Activated naive CD8-positive, alpha-beta T cell treated with anti-CD3 and anti-CD28 coated beads, Interleukin-2, amount 10 ng/mL, durations not matched to agents 7 days and 5 days (primary cell): ENCODE measurements around the gene BCKDHB. TPM values are rescaled to one million over a fixed set of nuclear protein-coding genes. Genes with fewer than 3 reads are reported as not detected.
"Not testable (repeated sequence)": the region's sequence is repeated elsewhere in the genome, so short reads cannot be mapped to it uniquely, and the experiment has no call there.

Source experiments
- ATAC-seq: fragments of 150-1000 bp; cut with Tn5 transposase; one replicate; pipeline ENCODE4 v1.10.0; 2021; ENCODE audit warnings: low read depth, moderate library complexity
- POLR2A ChIA-PET: fragments of 350-600 bp; sonication (Branson Sonifier 250); formaldehyde crosslinking; loops from one replicate; lab custom pipeline; 2021; ENCODE audit warnings: antibody characterized with exemption; lab: Charles Lee
- DNase-seq: peaks from one replicate; pipeline ENCODE4 v3.0.0; 2021
- H3K27ac Mint-ChIP-seq: one replicate; pipeline ENCODE4 v1.8.0; 2022; ENCODE audit warnings: mild to moderate bottlenecking, mixed read lengths
- H3K27me3 Mint-ChIP-seq: one replicate; pipeline ENCODE4 v1.8.0; 2022; ENCODE audit warnings: mild to moderate bottlenecking, moderate library complexity, mixed read lengths
- H3K36me3 Mint-ChIP-seq: one replicate; pipeline ENCODE4 v1.8.0; 2021; ENCODE audit warnings: mild to moderate bottlenecking, mixed read lengths
- H3K4me1 Mint-ChIP-seq: one replicate; pipeline ENCODE4 v1.8.0; 2021; ENCODE audit warnings: mixed read lengths
- H3K4me3 Mint-ChIP-seq: one replicate; pipeline ENCODE4 v1.8.0; 2022; ENCODE audit warnings: mild to moderate bottlenecking, moderate library complexity, mixed read lengths
- H3K9me3 Mint-ChIP-seq: one replicate; pipeline ENCODE4 v1.8.0; 2021; ENCODE audit warnings: mixed read lengths
- total RNA-seq, 2 experiments: library from RNA; stranded (reverse); gene quantifications; one replicate each; pipeline ENCODE4 v1.2.3, GENCODE V29; 2021

The BCKDHB gene
- total RNA-seq, 2 experiments from 2014 or later: 18.8 to 20.6 TPM

DNA sequence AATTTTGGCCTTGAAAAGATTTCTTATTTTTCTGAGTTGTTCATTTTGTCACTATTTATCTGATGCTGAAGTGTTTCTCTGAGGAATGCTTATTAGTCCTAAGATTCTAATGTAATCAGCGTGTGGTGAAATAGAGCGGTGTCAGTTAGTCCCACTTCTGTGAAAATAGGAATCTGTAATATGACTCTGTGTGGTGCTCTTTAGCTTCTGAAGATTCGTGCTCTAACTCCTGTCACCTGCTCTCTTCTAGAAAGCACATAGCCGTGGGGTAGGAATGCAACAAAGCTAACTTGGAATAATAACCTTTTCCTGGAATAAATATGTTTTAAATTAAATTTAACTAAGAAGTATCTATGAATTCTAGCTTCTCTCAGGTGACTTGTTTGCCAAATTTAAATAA, 90.4 kb downstream of the BCKDHB start:
- H3K4me3 Mint-ChIP-seq: no peak overlapping the region
- H3K36me3 Mint-ChIP-seq: no peaks in the 10 kb centered on the region
- POLR2A ChIA-PET: no interaction called here
- H3K27ac Mint-ChIP-seq: no peak overlapping the region
- H3K9me3 Mint-ChIP-seq: no peaks in the 10 kb centered on the region
- DNase-seq (no peak), ATAC-seq (no peak)
- no peaks in the 10 kb centered on the region for H3K4me1 Mint-ChIP-seq
- H3K27me3 Mint-ChIP-seq: no peaks in the 10 kb centered on the region

DNA sequence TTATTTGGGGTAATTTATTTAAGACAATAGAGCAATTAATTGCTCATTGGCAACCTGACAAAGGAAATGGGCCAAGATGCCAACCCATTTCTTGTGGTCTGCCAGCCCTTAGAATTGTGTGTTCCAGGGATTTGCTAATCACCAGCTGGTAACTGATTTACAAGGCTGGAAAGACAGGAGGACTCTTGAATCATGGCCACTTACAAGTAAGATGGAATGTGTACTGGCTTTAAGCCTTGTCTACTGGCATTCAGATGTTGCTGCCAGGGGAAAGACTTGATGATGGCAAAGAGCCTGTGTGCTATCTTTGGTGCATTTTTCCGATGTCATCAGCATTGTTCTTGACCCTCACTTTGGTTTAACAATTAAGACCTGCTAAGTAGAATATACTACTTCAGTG, 91.0 kb downstream of the BCKDHB start:
- no peak overlapping the region for H3K4me3 Mint-ChIP-seq
- H3K4me1 Mint-ChIP-seq: no peaks in the 10 kb centered on the region
- H3K27me3 Mint-ChIP-seq: no peaks in the 10 kb centered on the region
- POLR2A ChIA-PET: no interaction called here
- no peaks in the 10 kb centered on the region for H3K36me3 Mint-ChIP-seq
- no peak overlapping the region for H3K27ac Mint-ChIP-seq
- DNase-seq (no peak), ATAC-seq (no peak)
- no peaks in the 10 kb centered on the region for H3K9me3 Mint-ChIP-seq

- Mint-ChIP-seq H3K9me3 (no peaks in the 10 kb centered on the region), H3K27me3 (no peaks in the 10 kb centered on the region), H3K4me1 (no peaks in the 10 kb centered on the region), H3K36me3 (peaks cover 2% of the 10 kb centered on the region), H3K27ac (no peak overlapping the region), H3K4me3 (no peak overlapping the region)
- DNase-seq (no peak), ATAC-seq (no peak)
- POLR2A ChIA-PET: no interaction called here
Measured at GRCh38 chr6:80197986-80198385, 91.5 kb downstream of the BCKDHB start.

GRCh38 chr6:80203283-80203682, 96.8 kb downstream of the BCKDHB start:
- DNase-seq: no peak
- Mint-ChIP-seq H3K36me3 (peaks cover 8% of the 10 kb centered on the region), H3K9me3 (no peaks in the 10 kb centered on the region), H3K27me3 (no peaks in the 10 kb centered on the region), H3K4me3 (no peak overlapping the region), H3K27ac (no peak overlapping the region), H3K4me1 (no peaks in the 10 kb centered on the region)
- ATAC-seq: no peak
- POLR2A ChIA-PET: no interaction called here

DNA sequence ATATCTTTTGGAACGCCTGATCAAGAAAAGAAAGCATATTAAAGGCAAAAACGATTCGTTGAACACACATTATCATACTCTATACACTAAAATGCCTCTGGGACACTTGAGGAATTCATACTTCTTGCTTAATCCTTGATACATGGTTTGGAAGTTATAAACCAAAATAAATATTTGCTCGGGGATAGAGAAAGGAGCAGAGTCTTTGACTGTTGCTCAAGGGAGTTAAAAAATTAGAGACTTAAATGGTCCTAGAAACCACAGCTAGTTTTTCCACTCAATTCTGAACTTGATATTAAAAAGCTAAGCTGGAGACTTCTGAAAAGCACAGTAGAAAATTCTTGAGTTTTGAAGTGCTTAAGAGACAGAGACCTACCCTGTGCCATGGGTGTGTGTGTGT, 98.9 kb downstream of the BCKDHB start:
- Mint-ChIP-seq H3K27ac (no peak overlapping the region), H3K9me3 (no peaks in the 10 kb centered on the region), H3K27me3 (no peaks in the 10 kb centered on the region), H3K4me1 (no peaks in the 10 kb centered on the region), H3K36me3 (peaks cover 8% of the 10 kb centered on the region), H3K4me3 (no peak overlapping the region)
- ATAC-seq (no peak), DNase-seq (no peak)
- POLR2A ChIA-PET: no interaction called here

DNA sequence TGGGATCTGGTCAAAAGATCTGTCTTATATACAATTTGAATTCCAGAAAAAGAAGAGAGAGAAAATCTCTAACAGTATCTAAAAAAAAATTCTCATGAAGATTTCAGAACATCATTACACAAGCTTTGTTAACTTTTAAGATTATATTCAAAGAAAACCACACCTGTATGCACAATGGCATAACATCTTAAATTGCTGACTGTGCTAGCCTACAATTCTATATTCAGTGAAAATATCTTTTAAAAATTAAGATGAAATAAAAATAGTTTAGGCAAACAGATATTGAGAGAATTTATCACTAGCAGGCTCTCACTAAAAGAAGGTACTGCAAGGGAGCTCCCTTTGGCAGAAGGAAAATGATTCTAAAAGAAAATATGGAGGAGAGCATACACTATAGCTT, 100.3 kb downstream of the BCKDHB start:
- Mint-ChIP-seq H3K36me3 (peaks cover 8% of the 10 kb centered on the region), H3K27me3 (no peaks in the 10 kb centered on the region), H3K4me3 (no peak overlapping the region), H3K4me1 (no peaks in the 10 kb centered on the region), H3K9me3 (no peaks in the 10 kb centered on the region), H3K27ac (no peak overlapping the region)
- POLR2A ChIA-PET: no interaction called here
- DNase-seq (no peak), ATAC-seq (no peak)

DNA sequence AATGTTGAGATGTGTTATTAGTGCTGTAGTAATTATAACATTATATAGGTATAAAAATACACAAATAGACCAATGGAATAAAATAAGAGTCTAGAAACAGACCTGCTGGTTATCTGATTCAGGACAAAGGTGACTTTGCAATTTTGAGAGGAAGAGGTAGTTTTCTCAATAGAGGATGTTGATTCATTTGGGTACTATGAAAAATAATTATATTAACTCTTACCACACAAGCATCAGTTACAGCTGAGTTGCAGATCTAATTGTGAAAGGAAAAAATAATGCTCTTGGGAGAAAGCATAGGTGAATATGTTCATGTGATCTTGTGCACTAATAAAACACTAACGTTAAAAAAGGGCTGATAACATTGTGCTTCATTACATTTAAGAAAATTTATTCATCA, 103.0 kb downstream of the BCKDHB start:
- DNase-seq (no peak), ATAC-seq (no peak)
- Mint-ChIP-seq H3K36me3 (peaks cover 4% of the 10 kb centered on the region), H3K4me1 (no peaks in the 10 kb centered on the region), H3K4me3 (no peak overlapping the region), H3K9me3 (no peaks in the 10 kb centered on the region), H3K27ac (no peak overlapping the region), H3K27me3 (no peaks in the 10 kb centered on the region)
- POLR2A ChIA-PET: no interaction called here

GRCh38 chr6:80210618-80211017, 104.1 kb downstream of the BCKDHB start:
- H3K36me3 Mint-ChIP-seq: no peaks in the 10 kb centered on the region
- DNase-seq (no peak), ATAC-seq (no peak)
- no peaks in the 10 kb centered on the region for H3K4me1 Mint-ChIP-seq
- no peaks in the 10 kb centered on the region for H3K27me3 Mint-ChIP-seq
- H3K27ac Mint-ChIP-seq: no peak overlapping the region
- POLR2A ChIA-PET: no interaction called here
- no peak overlapping the region for H3K4me3 Mint-ChIP-seq
- no peaks in the 10 kb centered on the region for H3K9me3 Mint-ChIP-seq

DNA sequence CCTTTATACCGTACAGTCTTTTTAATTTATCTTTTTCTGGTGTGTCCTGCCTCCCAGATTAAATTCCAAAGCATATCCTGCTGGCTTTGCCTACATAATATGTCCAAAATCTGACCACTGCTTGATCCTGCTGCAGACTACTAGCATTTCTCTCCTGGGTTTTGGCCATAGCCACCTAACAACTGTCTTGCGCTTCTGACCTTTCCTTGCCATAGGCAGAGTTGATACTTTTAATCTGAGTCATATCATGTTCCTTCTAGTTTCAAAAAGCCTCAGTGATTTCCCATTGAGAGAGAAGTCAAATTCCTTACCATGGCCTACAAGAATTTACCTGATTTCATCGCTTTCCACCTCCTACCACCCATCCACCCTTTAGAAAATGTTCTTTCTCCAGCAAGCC, 104.8 kb downstream of the BCKDHB start:
- no peaks in the 10 kb centered on the region for H3K9me3 Mint-ChIP-seq
- no peaks in the 10 kb centered on the region for H3K36me3 Mint-ChIP-seq
- POLR2A ChIA-PET: no interaction called here
- no peaks in the 10 kb centered on the region for H3K4me1 Mint-ChIP-seq
- no peak overlapping the region for H3K27ac Mint-ChIP-seq
- ATAC-seq: no peak
- DNase-seq: no peak
- no peaks in the 10 kb centered on the region for H3K27me3 Mint-ChIP-seq
- H3K4me3 Mint-ChIP-seq: no peak overlapping the region

- H3K4me1 Mint-ChIP-seq, POLR2A ChIA-PET, DNase-seq, H3K36me3 Mint-ChIP-seq, H3K27ac Mint-ChIP-seq, H3K9me3 Mint-ChIP-seq, H3K4me3 Mint-ChIP-seq, ATAC-seq, H3K27me3 Mint-ChIP-seq: not testable (repeated sequence)
Measured at GRCh38 chr6:80211890-80212289, 105.4 kb downstream of the BCKDHB start.

- POLR2A ChIA-PET: no interaction called here
- Mint-ChIP-seq H3K4me3 (no peak overlapping the region), H3K9me3 (no peaks in the 10 kb centered on the region), H3K27ac (no peak overlapping the region), H3K36me3 (peaks cover 2% of the 10 kb centered on the region), H3K27me3 (no peaks in the 10 kb centered on the region), H3K4me1 (no peaks in the 10 kb centered on the region)
- no peak for DNase-seq
- ATAC-seq: peak; percentile 52
Measured at GRCh38 chr6:80214436-80215022, 108.1 kb downstream of the BCKDHB start.

- Mint-ChIP-seq H3K27me3 (no peaks in the 10 kb centered on the region), H3K27ac (no peak overlapping the region), H3K9me3 (no peaks in the 10 kb centered on the region), H3K36me3 (peaks cover 2% of the 10 kb centered on the region), H3K4me1 (no peaks in the 10 kb centered on the region), H3K4me3 (no peak overlapping the region)
- DNase-seq: no peak
- ATAC-seq: no peak
- POLR2A ChIA-PET: no interaction called here
Measured at GRCh38 chr6:80215063-80215462, 108.6 kb downstream of the BCKDHB start.

DNA sequence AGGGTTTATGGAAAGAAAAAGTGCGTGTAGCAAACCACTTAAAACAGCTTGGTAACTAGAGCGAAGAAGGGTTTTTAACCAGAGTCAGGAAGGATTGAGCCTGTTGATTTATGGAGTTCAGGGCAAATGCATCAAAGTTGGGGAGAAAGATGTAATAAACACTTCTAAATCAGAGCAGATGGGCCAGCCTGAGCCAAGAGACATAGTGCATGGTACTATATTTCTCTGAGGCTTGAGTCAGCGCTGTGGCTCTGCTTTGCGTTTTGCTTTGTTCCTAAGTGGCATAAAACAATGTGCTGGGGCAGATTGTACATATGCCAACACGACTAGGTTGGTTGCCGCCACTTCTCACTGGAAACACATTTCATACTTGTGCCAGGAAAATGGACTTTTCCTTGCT, 111.3 kb downstream of the BCKDHB start:
- POLR2A ChIA-PET: no interaction called here
- no peaks in the 10 kb centered on the region for H3K9me3 Mint-ChIP-seq
- H3K4me1 Mint-ChIP-seq: no peaks in the 10 kb centered on the region
- H3K27ac Mint-ChIP-seq: no peak overlapping the region
- H3K36me3 Mint-ChIP-seq: peaks cover 9% of the 10 kb centered on the region
- no peaks in the 10 kb centered on the region for H3K27me3 Mint-ChIP-seq
- ATAC-seq (no peak), DNase-seq (no peak)
- H3K4me3 Mint-ChIP-seq: no peak overlapping the region

- POLR2A ChIA-PET: no interaction called here
Measured at GRCh38 chr6:80223743-80224212, 117.3 kb downstream of the BCKDHB start.

DNA sequence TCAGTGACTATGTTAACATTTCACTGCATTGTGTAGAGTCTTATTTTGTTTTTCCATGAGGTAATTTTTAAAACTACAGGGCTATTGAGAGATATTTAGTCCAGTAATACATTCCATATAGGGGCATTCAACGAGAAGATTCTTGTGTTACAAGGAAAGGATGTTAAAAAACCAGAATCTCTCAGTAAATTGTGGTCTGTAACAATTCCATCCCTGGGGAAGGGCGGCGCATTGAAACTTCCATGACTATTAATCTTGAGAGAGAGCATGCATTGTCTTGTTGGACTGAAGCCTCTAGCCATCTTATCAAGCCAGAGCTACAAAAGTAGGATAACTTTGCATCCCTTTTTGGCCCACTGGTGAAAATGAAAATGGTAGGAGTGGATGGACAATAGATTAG, 119.7 kb downstream of the BCKDHB start:
- Mint-ChIP-seq H3K27ac (no peak overlapping the region), H3K9me3 (no peaks in the 10 kb centered on the region), H3K27me3 (no peaks in the 10 kb centered on the region), H3K4me3 (no peak overlapping the region), H3K4me1 (no peaks in the 10 kb centered on the region), H3K36me3 (peaks cover 8% of the 10 kb centered on the region)
- DNase-seq (no peak), ATAC-seq (no peak)
- POLR2A ChIA-PET: no interaction called here

More at GRCh38 chr6:80223743-80224212, 117.3 kb downstream of the BCKDHB start:
- Mint-ChIP-seq H3K4me1 (no peaks in the 10 kb centered on the region), H3K27me3 (no peaks in the 10 kb centered on the region), H3K4me3 (no peak overlapping the region), H3K27ac (no peak overlapping the region), H3K9me3 (no peaks in the 10 kb centered on the region), H3K36me3 (peaks cover 13% of the 10 kb centered on the region)
- DNase-seq (no peak), ATAC-seq (no peak)
